HG03060 (cell line): Measurements from ENCODE around the gene MEAK7.

ENCODE experiments used
- ATAC-seq: cut with Tn5 transposase; IDR thresholded peaks from one replicate; pipeline ENCODE4 v1.9.1; 2021; ENCODE audit warnings: low read depth, moderate number of reproducible peaks; ENCODE audit not compliant: unreplicated experiment

The MEAK7 gene

DNA sequence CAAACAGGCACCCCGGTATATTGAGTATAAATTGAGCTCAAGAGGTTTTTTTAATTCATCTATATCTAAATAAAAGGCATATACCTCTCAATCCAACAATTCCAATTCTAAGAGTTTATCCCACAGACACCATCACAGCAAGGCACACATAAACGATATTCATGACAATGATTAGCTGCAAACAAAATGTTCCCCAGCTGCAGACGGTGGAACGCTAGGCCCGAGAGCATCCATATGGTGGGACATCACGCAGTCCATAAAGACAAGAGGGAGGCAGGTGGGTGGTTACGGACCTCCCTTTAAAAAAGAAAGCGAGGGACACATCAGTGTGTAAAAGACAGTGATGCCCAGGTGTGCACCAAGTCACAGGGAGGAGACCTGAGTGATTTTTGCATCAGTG is 28.1 kb downstream of the MEAK7 start:
- no peak for ATAC-seq

GRCh38 chr16:84475643-84476240 is 28.7 kb downstream of the MEAK7 start:
- ATAC-seq = no peak

GRCh38 chr16:84471966-84472365 is 32.5 kb downstream of the MEAK7 start:
- no peak for ATAC-seq

GRCh38 chr16:84471316-84471715 is 33.1 kb downstream of the MEAK7 start:
- ATAC-seq = no peak

DNA sequence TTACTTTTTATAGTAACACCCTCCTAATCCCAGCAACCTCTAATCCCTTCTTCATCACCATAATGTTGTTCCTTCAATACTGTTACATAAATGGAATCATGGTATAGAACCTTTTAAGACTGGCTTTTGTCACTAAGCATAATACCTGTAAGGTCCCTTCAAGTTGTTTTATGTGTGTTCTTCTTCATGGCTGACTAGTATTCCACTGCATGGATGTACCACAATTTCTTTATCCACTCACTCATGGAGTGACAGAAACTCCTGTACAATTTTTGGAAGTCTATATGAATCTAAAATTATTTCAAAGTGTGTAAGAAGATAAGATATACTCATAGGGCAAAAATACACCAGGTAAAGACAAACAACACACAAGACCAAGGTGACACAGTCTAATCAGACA is 36.8 kb downstream of the MEAK7 start:
- ATAC-seq = no peak

DNA sequence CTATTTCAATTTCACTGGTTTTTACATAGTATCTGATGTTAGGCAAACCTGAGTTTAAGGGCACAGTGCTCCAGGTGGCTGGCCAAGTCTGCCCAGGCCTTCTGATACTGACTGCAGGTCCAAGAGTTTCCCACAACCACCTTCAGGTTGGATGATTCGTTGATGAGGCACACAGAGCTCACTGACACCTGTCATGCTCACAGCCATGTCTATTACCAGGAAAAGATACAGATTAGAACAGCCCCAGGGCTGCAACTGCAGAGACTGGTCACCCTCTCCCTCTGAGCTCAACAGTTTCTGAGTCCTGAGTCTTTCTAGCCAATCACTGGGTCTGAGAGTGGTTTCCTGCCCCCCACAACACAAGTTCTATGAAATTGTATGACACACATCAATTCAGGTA is 37.2 kb downstream of the MEAK7 start:
- no peak for ATAC-seq

GRCh38 chr16:84466692-84467091 is 37.8 kb downstream of the MEAK7 start:
- no peak for ATAC-seq

GRCh38 chr16:84465154-84465553 is 39.3 kb downstream of the MEAK7 start:
- ATAC-seq = no peak

- ATAC-seq = no peak
These were observed 40.3 kb downstream of the MEAK7 start for GRCh38 chr16:84464116-84464515.

DNA sequence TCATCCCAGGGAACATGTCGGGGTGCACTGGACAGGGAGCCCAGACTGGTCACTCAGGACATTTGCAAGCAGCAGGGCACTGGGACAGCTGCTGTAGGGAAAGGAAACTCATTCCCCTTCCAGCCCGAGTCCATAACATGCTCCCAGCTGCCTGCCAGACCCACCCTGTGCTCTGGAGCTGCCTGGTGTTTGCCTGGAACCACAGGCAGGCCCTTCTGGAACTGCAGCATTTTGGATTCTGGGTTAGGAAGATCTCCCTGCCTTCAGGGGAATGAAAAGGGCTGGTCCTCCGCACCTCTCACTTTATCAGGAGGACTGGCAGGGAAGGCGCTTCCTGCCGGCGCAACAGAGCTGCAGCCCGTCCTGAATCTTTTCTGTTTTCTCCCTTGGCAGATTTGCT is 41.2 kb downstream of the MEAK7 start:
- no peak for ATAC-seq

DNA sequence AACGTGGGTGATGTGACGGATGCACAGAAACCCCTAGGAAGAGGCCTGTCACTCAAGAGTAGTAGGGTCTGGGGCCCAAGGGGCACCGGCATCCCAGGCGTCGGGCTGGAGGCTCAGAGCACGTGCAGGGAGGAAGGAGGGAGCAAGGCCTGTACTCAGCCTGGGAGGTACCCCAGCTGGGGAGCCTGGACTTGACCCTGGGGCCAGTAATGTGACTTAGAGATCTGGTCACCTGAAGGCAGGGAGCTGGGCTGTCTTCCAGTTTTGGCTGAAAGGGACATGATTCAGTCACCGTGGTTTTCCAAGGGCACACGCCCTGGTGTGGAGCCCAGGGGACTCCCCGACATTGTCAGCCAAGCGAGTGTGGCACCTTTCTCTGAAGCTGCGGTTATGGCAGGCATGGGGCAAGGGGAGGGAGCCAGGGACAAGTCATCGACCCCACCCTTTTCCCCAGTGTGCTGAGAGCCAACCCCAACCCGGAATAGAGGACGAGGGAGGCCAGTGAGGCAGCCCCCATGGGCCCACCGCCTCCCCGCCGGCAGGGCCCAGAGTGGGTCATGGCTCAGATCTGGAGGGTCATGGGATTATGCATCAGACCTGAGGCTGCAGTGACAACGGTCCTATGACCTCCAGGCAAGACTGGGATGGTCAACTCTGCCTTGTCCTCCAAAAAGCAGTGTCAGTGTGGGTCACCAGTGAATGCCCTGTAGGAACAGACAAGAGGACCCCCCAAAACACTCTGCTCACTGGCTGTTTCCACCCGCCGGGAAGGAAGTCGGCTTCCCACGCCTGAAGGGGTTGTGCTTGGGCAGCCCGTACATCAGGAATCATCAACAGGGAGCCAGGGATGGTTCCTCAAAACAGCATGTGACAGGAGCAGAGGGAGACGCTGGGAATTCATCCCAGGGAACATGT is 41.9 kb downstream of the MEAK7 start:
- ATAC-seq = no peak

DNA sequence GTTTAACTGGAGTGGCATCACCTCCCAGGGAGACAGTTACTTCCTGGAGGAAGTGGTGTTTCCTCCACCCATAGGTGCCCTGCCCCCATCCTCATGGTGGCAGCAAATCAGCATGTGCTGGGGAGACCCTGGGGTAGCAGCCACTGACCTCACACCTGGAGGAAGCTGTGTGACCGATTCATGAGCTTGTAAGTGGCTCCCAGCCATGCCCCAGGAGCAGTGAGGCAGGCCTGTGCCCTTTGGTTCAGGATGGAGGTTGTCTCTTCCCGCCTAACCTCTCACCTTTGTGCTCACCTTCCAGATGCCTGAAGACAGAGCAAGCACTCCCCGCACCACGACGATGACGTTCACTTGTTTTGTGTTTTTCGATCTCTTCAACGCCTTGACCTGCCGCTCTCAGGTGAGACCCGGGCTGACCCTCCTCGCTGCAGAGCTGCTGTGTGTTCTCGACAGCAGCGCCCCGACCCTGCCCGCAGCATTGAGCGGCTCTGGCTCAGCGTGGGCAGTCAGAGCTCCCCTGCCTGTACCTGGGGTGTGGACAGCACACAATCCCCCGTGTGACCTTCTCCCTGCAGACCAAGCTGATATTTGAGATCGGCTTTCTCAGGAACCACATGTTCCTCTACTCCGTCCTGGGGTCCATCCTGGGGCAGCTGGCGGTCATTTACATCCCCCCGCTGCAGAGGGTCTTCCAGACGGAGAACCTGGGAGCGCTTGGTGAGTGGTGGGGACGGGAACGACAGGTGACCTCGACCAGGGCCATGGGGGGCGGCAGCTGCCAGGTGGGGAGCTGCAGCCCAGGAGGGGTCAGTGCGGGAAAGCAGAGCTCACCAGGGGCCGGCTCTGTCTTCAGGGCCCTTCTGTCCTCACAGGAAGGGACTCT is 42.8 kb downstream of the MEAK7 start:
- no peak for ATAC-seq

GRCh38 chr16:84461029-84461412 is 43.4 kb downstream of the MEAK7 start:
- ATAC-seq = no peak

- no peak for ATAC-seq
These were observed 43.9 kb downstream of the MEAK7 start for GRCh38 chr16:84460406-84461028.

GRCh38 chr16:84459941-84460405 is 44.5 kb downstream of the MEAK7 start:
- ATAC-seq = no peak

- ATAC-seq = no peak
These were observed 44.9 kb downstream of the MEAK7 start for GRCh38 chr16:84459533-84459894.

GRCh38 chr16:84458606-84459532 is 45.6 kb downstream of the MEAK7 start:
- no peak for ATAC-seq

DNA sequence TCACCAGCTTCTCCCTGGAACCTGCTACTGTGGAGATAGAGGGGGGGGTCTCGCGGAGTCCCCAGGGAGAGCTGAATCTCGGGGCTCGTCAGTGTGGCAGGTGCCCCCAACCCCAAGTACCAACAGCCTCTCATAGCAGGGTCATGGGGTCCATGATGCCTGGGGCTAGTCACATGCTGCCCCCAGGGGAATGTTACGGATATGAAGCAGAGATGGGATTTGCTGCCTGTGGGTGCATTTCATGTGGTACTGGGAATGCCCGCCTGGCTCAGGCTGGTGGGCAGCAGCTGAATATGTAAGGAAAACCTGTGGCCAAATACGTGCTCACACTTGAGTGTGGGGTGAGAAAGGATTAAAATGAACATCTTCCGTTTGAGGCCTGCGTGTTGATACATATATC is 49.4 kb downstream of the MEAK7 start:
- no peak for ATAC-seq
